ENCODE data around the gene BNIP5.

DNA sequence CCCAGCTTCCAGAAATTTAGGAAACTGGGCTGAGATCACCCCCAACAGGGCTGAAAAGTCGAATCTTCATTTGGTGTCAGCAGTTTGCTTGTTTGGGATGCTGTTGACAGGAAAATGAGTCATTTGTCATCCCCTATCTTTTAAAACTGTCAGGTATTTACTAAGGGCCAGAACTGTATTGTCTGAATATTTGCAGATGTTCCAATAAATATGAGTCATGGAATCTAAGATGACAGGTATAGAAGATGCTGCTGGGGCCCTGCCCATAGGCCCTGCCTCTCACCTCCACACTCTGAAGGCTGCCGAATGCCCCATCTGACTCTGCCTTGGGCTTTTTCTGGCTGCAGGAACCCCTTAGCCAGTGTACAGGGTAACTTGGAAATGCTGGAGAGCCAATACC lies 46.9 kb upstream of the BNIP5 start:
- TF ChIP-seq, protein P1, sequence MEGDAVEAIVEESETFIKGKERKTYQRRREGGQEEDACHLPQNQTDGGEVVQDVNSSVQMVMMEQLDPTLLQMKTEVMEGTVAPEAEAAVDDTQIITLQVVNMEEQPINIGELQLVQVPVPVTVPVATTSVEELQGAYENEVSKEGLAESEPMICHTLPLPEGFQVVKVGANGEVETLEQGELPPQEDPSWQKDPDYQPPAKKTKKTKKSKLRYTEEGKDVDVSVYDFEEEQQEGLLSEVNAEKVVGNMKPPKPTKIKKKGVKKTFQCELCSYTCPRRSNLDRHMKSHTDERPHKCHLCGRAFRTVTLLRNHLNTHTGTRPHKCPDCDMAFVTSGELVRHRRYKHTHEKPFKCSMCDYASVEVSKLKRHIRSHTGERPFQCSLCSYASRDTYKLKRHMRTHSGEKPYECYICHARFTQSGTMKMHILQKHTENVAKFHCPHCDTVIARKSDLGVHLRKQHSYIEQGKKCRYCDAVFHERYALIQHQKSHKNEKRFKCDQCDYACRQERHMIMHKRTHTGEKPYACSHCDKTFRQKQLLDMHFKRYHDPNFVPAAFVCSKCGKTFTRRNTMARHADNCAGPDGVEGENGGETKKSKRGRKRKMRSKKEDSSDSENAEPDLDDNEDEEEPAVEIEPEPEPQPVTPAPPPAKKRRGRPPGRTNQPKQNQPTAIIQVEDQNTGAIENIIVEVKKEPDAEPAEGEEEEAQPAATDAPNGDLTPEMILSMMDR (IDR thresholded peaks at IDR 0.05) = no peak
- TF ChIP-seq POLR2A (IDR thresholded peaks at IDR 0.05) = no peak
